Heart left ventricle (tissue), 16 donors: ENCODE results near the gene GFPT1. TPM values are rescaled to one million over a fixed set of nuclear protein-coding genes. Genes with fewer than 3 reads are reported as not detected.
A peak's percentile ranks its signal among the peaks of the same experiment; 100 is the strongest.

ENCODE experiments used
- ATAC-seq, 4 donors: fragments of 200-7000 bp; cut with Tn5 transposase; one replicate each; pipeline ENCODE4 v1.9.1; 2020 to 2022; ENCODE audit warnings: moderate library complexity in 4 of 4, mild to moderate bottlenecking in 3 of 4, moderate number of reproducible peaks in 1 of 4
- DNase-seq, 5 donors: peaks; one replicate each; pipeline ENCODE4 v3.0.0-alpha.2; 2020
- H3K27ac ChIP-seq, 12 donors: fragments of 200-600 bp; sonication (generic) in 4 of 12; one replicate each; pipeline versions ENCODE4 v1.5.0 to v1.8.0; 2016 to 2022; ENCODE audit warnings: mild to moderate bottlenecking in 2 of 12
- H3K27me3 ChIP-seq, 9 donors: fragments of 200-600 bp; sonication (generic) in 2 of 9; one replicate each; pipeline versions ENCODE4 v1.5.1 to v1.8.0; 2016 to 2022; ENCODE audit warnings: mild to moderate bottlenecking in 3 of 9
- H3K36me3 ChIP-seq, 9 donors: fragments of 200-600 bp; sonication (generic) in 2 of 9; one replicate each; pipeline versions ENCODE4 v1.5.0 to v1.8.0; 2018 to 2022; ENCODE audit warnings: mild to moderate bottlenecking in 2 of 9
- H3K4me1 ChIP-seq, 12 donors: fragments of 200-600 bp; sonication (generic) in 4 of 12; one replicate each; pipeline versions ENCODE4 v1.5.0 to v1.8.0; 2016 to 2022; ENCODE audit warnings: mild to moderate bottlenecking in 3 of 12
- H3K4me3 ChIP-seq, 12 donors: fragments of 200-600 bp; sonication (generic) in 4 of 12; one replicate each; pipeline versions ENCODE4 v1.5.0 to v1.8.0; 2017 to 2022; ENCODE audit warnings: mild to moderate bottlenecking in 9 of 12, moderate library complexity in 4 of 12
- H3K9me3 ChIP-seq, 12 donors: fragments of 200-600 bp; sonication (generic) in 4 of 12; one replicate each; pipeline versions ENCODE4 v1.5.0 to v1.8.0; 2016 to 2022; ENCODE audit warnings: mild to moderate bottlenecking in 1 of 12
- CTCF ChIP-seq, 12 donors: fragments of 200-600 bp; sonication (generic) in 4 of 12; IDR thresholded peaks; one replicate each; pipeline versions ENCODE4 v1.5.0 to v1.8.0; 2018 to 2022; ENCODE audit warnings: antibody characterized with exemption in 12 of 12, mild to moderate bottlenecking in 5 of 12
- POLR2A ChIP-seq, 2 donors: fragments of 450-650 bp; IDR thresholded peaks; one replicate each; pipeline ENCODE4 v1.6.1; 2017; ENCODE audit warnings: antibody characterized with exemption in 2 of 2, mild to moderate bottlenecking in 2 of 2, moderate library complexity in 2 of 2
- WGBS, 4 donors: extraction: QIAGEN DNeasy Blood & Tissue Kit in 2 of 4; methylation state at CpG; one replicate each; pipeline versions ENCODE4 v1.1.5 to v1.1.7; 2013 to 2018; 5-methylcytosine and 5-hydroxymethylcytosine counted together
- intact Hi-C, 10 donors: fragments of 100-400 bp; cut with DNase I; formaldehyde crosslinking; loops; one replicate each; pipeline versions ENCODE4 v1.11.1 to v1.14.2; 2022
- polyA plus RNA-seq, 2 donors: library from polyadenylated mRNA; stranded (reverse); fragments of 200-250 nt; gene quantifications; one replicate each; pipeline ENCODE4 v1.2.3, GENCODE V29; 2013
- total RNA-seq, 9 donors: library from RNA; depleted of rRNA in 2 of 9; stranded (reverse); fragments of >200 nt in 2 of 9; fragmentation: NEBNext Ultra II Directional in 3 of 9; extraction: Animal tissue kit (Norgen Biotek cat#: 25700) in 3 of 9; gene quantifications; one replicate each; pipeline versions ENCODE4 v1.1.0 to v1.2.4, GENCODE V29; 2016 to 2023
- donor health status: ischemic (EF 13 %, LVEDD 7.1; RV severe dilation, severe dysfunction).
- donor health status: healthy with polysubstance abuse.
- donor health status: DM: no; HTN: yes; CAD: no.
- donor health status: DM: no; HTN: no; CAD: no.
- donor health status: ischemic (EF 25% LVEDD 6.9; RV normal size, moderate dysfunction).
- donor health status: ischemic (EF 25% LVEDD 5.7; RV mildly dilated, moderate dysfunction).
- donor health status: healthy.
- donor health status: DM: yes; HTN: yes; CAD: no.
- donor health status: ischemic (EF 35%, LVEDD 5.7; RV mildly dilated, moderate dysfunction).
- donor health status: nonischemic (EF 11% LVEDD 7.7; RV severe dilation, severe dysfunction).
- donor health status: DM: yes; HTN: yes; CAD: no.
- donor health status: PGD.
- donor health status: ischemic (EF 29% LVEDD 5.4; RV normal size, mild dysfunction).
- donor health status: nonischemic (EF 23%, LVEDD 6.1; RV moderate dilation, normal function).

GFPT1 gene
- total and polyA plus RNA-seq, 11 donors, result 5.7 to 87.9 (median 46.2) TPM

- peak in 2 of 4 donors; percentile 37 to 50 for ATAC-seq
These were observed 95.9 kb downstream of the GFPT1 start for GRCh38 chr2:69291004-69291650.

GRCh38 chr2:69288429-69288828, 98.6 kb downstream of the GFPT1 start:
- DNase-seq, result no peak
- 96 to 99% (median 97%) methylated on average over 1 of the region's 1 CpG for WGBS, 4 donors

More at GRCh38 chr2:69291004-69291650, 95.9 kb downstream of the GFPT1 start:
- no peaks in the 10 kb centered on the region for H3K27me3 ChIP-seq
- no peaks in the 10 kb centered on the region for H3K36me3 ChIP-seq
- TF ChIP-seq POLR2A (IDR thresholded peaks at IDR 0.05), result no peak
- TF ChIP-seq CTCF (IDR thresholded peaks at IDR 0.05), result no peak
- intact Hi-C loops, result no loop called here
- H3K4me1 ChIP-seq, result peaks cover 0 to 20% (median 6%) of the 10 kb centered on the region in 12 donors
- peak overlapping the region in 7 of 12 donors; percentile 20 to 57 (median 42) for H3K27ac ChIP-seq
- H3K9me3 ChIP-seq, result no peaks in the 10 kb centered on the region
- DNase-seq, result no peak
- H3K4me3 ChIP-seq, result no peak overlapping the region

GRCh38 chr2:69287544-69287943, 99.5 kb downstream of the GFPT1 start:
- intact Hi-C loops, result no loop called here
- no peak for TF ChIP-seq CTCF (IDR thresholded peaks at IDR 0.05)
- no peak for TF ChIP-seq POLR2A (IDR thresholded peaks at IDR 0.05)
- DNase-seq (no peak), ATAC-seq (no peak)
- 81 to 89% (median 87%) methylated on average over 5 of the region's 5 CpGs for WGBS, 4 donors
- Histone ChIP-seq H3K4me1 (peaks cover 0 to 20% (median 6%) of the 10 kb centered on the region in 12 donors), H3K27me3 (no peaks in the 10 kb centered on the region), H3K36me3 (no peaks in the 10 kb centered on the region), H3K4me3 (no peak overlapping the region), H3K9me3 (no peaks in the 10 kb centered on the region), H3K27ac (no peak overlapping the region)

More at GRCh38 chr2:69288429-69288828, 98.6 kb downstream of the GFPT1 start:
- ATAC-seq, result no peak
- Histone ChIP-seq H3K4me1 (peaks cover 0 to 20% (median 6%) of the 10 kb centered on the region in 12 donors), H3K9me3 (no peaks in the 10 kb centered on the region), H3K36me3 (no peaks in the 10 kb centered on the region), H3K27me3 (no peaks in the 10 kb centered on the region), H3K27ac (no peak overlapping the region), H3K4me3 (no peak overlapping the region)
- intact Hi-C loops, result no loop called here
- TF ChIP-seq POLR2A (IDR thresholded peaks at IDR 0.05), result no peak
- no peak for TF ChIP-seq CTCF (IDR thresholded peaks at IDR 0.05)

- no peak overlapping the region for H3K27ac ChIP-seq
- WGBS, 4 donors, result 70 to 77% (median 72%) methylated on average over 3 of the region's 3 CpGs
- H3K4me3 ChIP-seq, result no peak overlapping the region
- no peak for ATAC-seq
- peaks cover 0 to under 1% (median 0%) of the 10 kb centered on the region in 12 donors for H3K4me1 ChIP-seq
- intact Hi-C loops, result no loop called here
- H3K9me3 ChIP-seq, result no peaks in the 10 kb centered on the region
- H3K36me3 ChIP-seq, result no peaks in the 10 kb centered on the region
- H3K27me3 ChIP-seq, result no peaks in the 10 kb centered on the region
- TF ChIP-seq CTCF (IDR thresholded peaks at IDR 0.05) (no peak), POLR2A (IDR thresholded peaks at IDR 0.05) (no peak)
- no peak for DNase-seq
These were observed 101.6 kb downstream of the GFPT1 start for GRCh38 chr2:69285379-69285894.
